K562 (cell line): ENCODE measurements around the gene ARHGEF40. TPM values are rescaled to one million over a fixed set of nuclear protein-coding genes. Genes with fewer than 3 reads are reported as not detected.

Experiments used
- ARID3A ChIP-seq: IDR thresholded peaks from 2 replicates; pipeline ENCODE4 v1.6.1; 2012; ENCODE audit warnings: low read depth, low read length, improper control_type of control experiment, borderline replicate concordance
- DLX4 ChIP-seq: fragments of 250-450 bp; sonication (Bioruptor Pico); IDR thresholded peaks from 2 replicates; pipeline ENCODE4 v1.6.1; 2021; ENCODE audit warnings: mild to moderate bottlenecking
- DMBX1 ChIP-seq: fragments of 250-450 bp; sonication (Bioruptor Pico); IDR thresholded peaks from 2 replicates; pipeline ENCODE4 v1.8.0; 2022; ENCODE audit warnings: inconsistent platforms, mild to moderate bottlenecking, moderate library complexity, borderline replicate concordance
- KAT7 ChIP-seq: sonication (generic); formaldehyde crosslinking; IDR thresholded peaks from 2 replicates; pipeline ENCODE4 v1.8.0; 2022; ENCODE audit warnings: missing genetic modification reagents, mild to moderate bottlenecking, borderline replicate concordance
- KAT8 ChIP-seq: fragments of 450-650 bp; IDR thresholded peaks from 2 replicates; pipeline ENCODE4 v1.6.1; 2016; ENCODE audit warnings: low read depth, mild to moderate bottlenecking
- MAZ ChIP-seq, 2 experiments: fragments of 450-650 bp in 1 of 2; sonication (generic) in 1 of 2; formaldehyde crosslinking; IDR thresholded peaks in 1 of 2; conservative IDR thresholded peaks in 1 of 2; 2 replicates each; pipeline versions ENCODE4 v1.4.0 to v1.5.0; 2020; ENCODE audit warnings: mild to moderate bottlenecking in 1 of 2, missing genetic modification reagents in 1 of 2
- MECOM ChIP-seq: fragments of 250-450 bp; sonication (Bioruptor Pico); IDR thresholded peaks from 2 replicates; pipeline ENCODE4 v1.8.0; 2022; ENCODE audit warnings: inconsistent platforms
- MIER1 ChIP-seq: fragments of 450-650 bp; IDR thresholded peaks from 2 replicates; pipeline ENCODE4 v1.6.1; 2016; ENCODE audit warnings: antibody characterized with exemption, mild to moderate bottlenecking, low read depth
- MITF ChIP-seq: IDR thresholded peaks from 2 replicates; pipeline ENCODE4 v1.6.1; 2014; ENCODE audit warnings: antibody characterized with exemption
- MNT ChIP-seq, 2 experiments: fragments of 450-650 bp; conservative IDR thresholded peaks; 2 replicates each; pipeline ENCODE4 v1.6.1; 2017; ENCODE audit warnings: mild to moderate bottlenecking in 2 of 2, moderate library complexity in 2 of 2
- MYC ChIP-seq, 2 experiments: fragments of 250-450 bp in 1 of 2; sonication (Bioruptor Pico) in 1 of 2; IDR thresholded peaks; 2 replicates each; pipeline versions ENCODE4 v1.5.1 to v1.6.1; 2012 to 2021; ENCODE audit warnings: low read depth in 2 of 2, borderline replicate concordance in 1 of 2, improper control_type of control experiment in 1 of 2, low read length in 1 of 2, mild to moderate bottlenecking in 1 of 2, moderate library complexity in 1 of 2
- MYNN ChIP-seq, 2 experiments: sonication (generic); formaldehyde crosslinking in 1 of 2; IDR thresholded peaks; 2 replicates each; pipeline versions ENCODE4 v1.5.0 to v1.6.1; 2016 to 2020; ENCODE audit warnings: antibody characterized with exemption in 1 of 2, missing genetic modification reagents in 1 of 2
- NCOA1 ChIP-seq: fragments of 450-650 bp; IDR thresholded peaks from 2 replicates; pipeline ENCODE4 v1.6.1; 2016; ENCODE audit warnings: low read depth
- PRMT5 ChIP-seq: sonication (generic); formaldehyde crosslinking; IDR thresholded peaks from 2 replicates; pipeline ENCODE4 v1.5.0; 2020; ENCODE audit warnings: missing genetic modification reagents
- PTBP1 ChIP-seq: fragments of 200-400 bp; formaldehyde crosslinking; IDR thresholded peaks from 2 replicates; pipeline ENCODE4 v1.6.1; 2017; ENCODE audit warnings: low read depth, low read length
- SIN3A ChIP-seq, 2 experiments: fragments of 150-350 bp in 1 of 2; IDR thresholded peaks; 2 replicates each; pipeline ENCODE4 v1.6.1; 2011 to 2016; ENCODE audit warnings: borderline replicate concordance in 2 of 2, low read depth in 2 of 2, low read length in 2 of 2, mild to moderate bottlenecking in 2 of 2, moderate library complexity in 2 of 2; ENCODE audit not compliant: control insufficient read depth in 1 of 2
- ZBTB2 ChIP-seq: fragments of 450-650 bp; IDR thresholded peaks from 2 replicates; pipeline ENCODE4 v1.6.1; 2016; ENCODE audit warnings: antibody characterized with exemption
- ZNF551 ChIP-seq: fragments of 250-450 bp; sonication (Bioruptor Pico); IDR thresholded peaks from 2 replicates; pipeline ENCODE4 v1.5.0; 2021; ENCODE audit warnings: mild to moderate bottlenecking, moderate library complexity
- polyA plus RNA-seq, 8 experiments: library from polyadenylated mRNA; depleted of rRNA in 4 of 8; stranded (reverse) in 5 of 8; unstranded in 3 of 8; fragments of >200 nt; fragmentation: Nextera tagmentation in 2 of 8; fragmentation: Illumina TruSeq in 1 of 8; extraction: Ambion mirVana in 2 of 8; extraction: Trizol in 1 of 8; gene quantifications; 2 replicates each; pipeline versions ENCODE4 v1.2.1 to v1.2.3, GENCODE V29; 2011 to 2014; ENCODE audit warnings: inconsistent platforms in 1 of 8, missing spikeins in 1 of 8
- total RNA-seq, 7 experiments: library from RNA; depleted of rRNA in 6 of 7; stranded (reverse); fragments of >200 nt in 6 of 7; fragmentation: Illumina TruSeq in 2 of 7; extraction: Trizol in 2 of 7; gene quantifications; 2 replicates each; pipeline versions ENCODE4 v1.2.1 to v1.2.3, GENCODE V29; 2011 to 2021; ENCODE audit warnings: low replicate concordance in 1 of 7

ARHGEF40 gene
- total and polyA plus RNA-seq, 9 of the 15 experiments (the other 6 are each of a cell fraction or from before 2014, with no cell fraction given), result 0.42 to 6.3 (median 3.8) TPM

- TF ChIP-seq ARID3A, result no peak
- no peak for TF ChIP-seq PTBP1
- TF ChIP-seq MECOM (CRISPR knock-in tag), result no peak
- TF ChIP-seq MNT (conservative IDR thresholded peaks at IDR 0.05), result 0 out of 4 replicates have a peak, but pooled peaks of 1 of the 2 experiments have one; percentile 19
- TF ChIP-seq KAT8, result no peak
- TF ChIP-seq MYNN (IDR thresholded peaks at IDR 0.05), result no peak
- no peak for TF ChIP-seq MYNN (CRISPR knock-in tag; IDR thresholded peaks at IDR 0.05)
- no peak for TF ChIP-seq MYC (IDR thresholded peaks at IDR 0.05; ENCODE audit: low read depth, low read length)
- TF ChIP-seq MYC (CRISPR knock-in tag; IDR thresholded peaks at IDR 0.05; ENCODE audit: borderline replicate concordance, low read depth), result no peak
- TF ChIP-seq DMBX1 (CRISPR knock-in tag), result peak; percentile 37; the same call in 1 of the 2 replicates
- no peak for TF ChIP-seq DLX4
- TF ChIP-seq MITF, result no peak
- TF ChIP-seq SIN3A (IDR thresholded peaks at IDR 0.05; ENCODE audit: borderline replicate concordance in 2 of 2, control insufficient read depth in 1 of 2, low read depth in 2 of 2, low read length in 2 of 2), result peak in 1 of 2 experiments; percentile 59; a peak in 1 of 4 replicates
- TF ChIP-seq ZBTB2, result no peak
- TF ChIP-seq PRMT5, result peak; percentile 66; the same call in 1 of the 2 replicates
- no peak for TF ChIP-seq ZNF551 (CRISPR knock-in tag)
- TF ChIP-seq MAZ (CRISPR knock-in tag; conservative IDR thresholded peaks at IDR 0.05 in 1 of 2, IDR thresholded peaks at IDR 0.05 in 1 of 2), result peak in 1 of 2 experiments; percentile 53; a peak in 1 of 4 replicates
- no peak for TF ChIP-seq KAT7 (CRISPR knock-in tag)
- peak; percentile 91 for TF ChIP-seq MIER1
- TF ChIP-seq NCOA1, result peak; percentile 41; the same call in 1 of the 2 replicates
Measured at GRCh38 chr14:21095430-21096205, 25.5 kb downstream of the ARHGEF40 start (continued).
